GM23248 (cell line): ENCODE measurements around the gene CEP192. TPM values are rescaled to one million over a fixed set of nuclear protein-coding genes. Genes with fewer than 3 reads are reported as not detected.

ENCODE experiments used
- DNase-seq: peaks from one replicate; pipeline ENCODE4 v3.0.0-alpha.2; 2015
- H2AFZ ChIP-seq: fragments of 200-600 bp; sonication (generic); 2 replicates; pipeline ENCODE4 v1.6.1; 2016; ENCODE audit warnings: antibody characterized with exemption
- H3F3A ChIP-seq: fragments of 200-600 bp; sonication (generic); 2 replicates; pipeline ENCODE4 v1.6.1; 2016; ENCODE audit warnings: mild to moderate bottlenecking, antibody characterized with exemption, mixed run types; ENCODE audit not compliant: insufficient read depth
- H3K27ac ChIP-seq: fragments of 200-600 bp; sonication (generic); 2 replicates; pipeline ENCODE4 v1.5.1; 2016; ENCODE audit warnings: mild to moderate bottlenecking
- H3K27me3 ChIP-seq: fragments of 200-600 bp; sonication (generic); replicated peaks from 2 replicates; pipeline ENCODE4 v1.6.1; 2016; ENCODE audit warnings: mild to moderate bottlenecking; ENCODE audit not compliant: insufficient read depth
- H3K36me3 ChIP-seq: fragments of 200-600 bp; sonication (generic); 2 replicates; pipeline ENCODE4 v1.6.1; 2016; ENCODE audit warnings: low read depth, mild to moderate bottlenecking
- H3K4me1 ChIP-seq: fragments of 200-600 bp; sonication (generic); 2 replicates; pipeline ENCODE4 v1.6.1; 2016; ENCODE audit warnings: mild to moderate bottlenecking; ENCODE audit not compliant: insufficient read depth
- H3K4me2 ChIP-seq: fragments of 200-600 bp; sonication (generic); one replicate; pipeline ENCODE4 v1.6.1; 2016; ENCODE audit warnings: mild to moderate bottlenecking; ENCODE audit not compliant: unreplicated experiment
- H3K4me3 ChIP-seq: fragments of 200-600 bp; sonication (generic); 2 replicates; pipeline ENCODE4 v1.5.1; 2016; ENCODE audit warnings: mild to moderate bottlenecking
- H3K79me2 ChIP-seq: fragments of 200-600 bp; sonication (generic); 2 replicates; pipeline ENCODE4 v1.6.1; 2016; ENCODE audit warnings: mild to moderate bottlenecking; ENCODE audit not compliant: insufficient read depth
- H3K9ac ChIP-seq: fragments of 200-600 bp; sonication (generic); 2 replicates; pipeline ENCODE4 v1.6.1; 2016; ENCODE audit warnings: mild to moderate bottlenecking
- H3K9me2 ChIP-seq: fragments of 200-600 bp; sonication (generic); 2 replicates; pipeline ENCODE4 v1.6.1; 2016; ENCODE audit warnings: mixed run types, mild to moderate bottlenecking, moderate library complexity; ENCODE audit not compliant: insufficient read depth
- H3K9me3 ChIP-seq: fragments of 200-600 bp; sonication (generic); one replicate; pipeline ENCODE4 v1.6.1; 2017; ENCODE audit warnings: low read depth
- H4K20me1 ChIP-seq: fragments of 200-600 bp; sonication (generic); 2 replicates; pipeline ENCODE4 v1.6.0; 2016; ENCODE audit not compliant: insufficient read depth
- EZH2 ChIP-seq: fragments of 200-600 bp; sonication (generic); IDR thresholded peaks from 2 replicates; pipeline ENCODE4 v1.6.1; 2018; ENCODE audit warnings: antibody characterized with exemption, mild to moderate bottlenecking; ENCODE audit not compliant: insufficient read depth, poor library complexity, severe bottlenecking
- EZH2phosphoT487 ChIP-seq: fragments of 200-600 bp; sonication (generic); IDR thresholded peaks from 2 replicates; pipeline ENCODE4 v1.6.1; 2018; ENCODE audit warnings: antibody characterized with exemption, moderate library complexity, mild to moderate bottlenecking, low read depth; ENCODE audit not compliant: insufficient read depth
- whole genome bisulfite sequencing, 2 experiments: methylation state at CpG; one replicate each; pipeline ENCODE4 v1.1.6; 2015 to 2017; ENCODE audit warnings: low lambda C conversion rate in 2 of 2, low coverage in 1 of 2; ENCODE audit errors: missing lambda C conversion rate in 2 of 2; 5-methylcytosine and 5-hydroxymethylcytosine counted together
- in situ Hi-C: fragments of 300-500 bp; cut with MboI; formaldehyde crosslinking; loops from 2 replicates; pipeline ENCODE4 v1.15.0; 2020
- polyA plus RNA-seq: library from polyadenylated mRNA; unstranded; fragments of >200 nt; fragmentation: Nextera tagmentation; extraction: Ambion mirVana; gene quantifications from 2 replicates; pipeline ENCODE4 v1.2.1, GENCODE V29; 2016
- total RNA-seq: library from RNA; depleted of rRNA; stranded (reverse); fragments of >200 nt; shearing (Covaris generic); gene quantifications from 2 replicates; pipeline ENCODE4 v1.2.3, GENCODE V29; 2014

Gene CEP192
- total and polyA plus RNA-seq, 2 experiments from 2014 or later, result 7.4 to 21.5 TPM

DNA sequence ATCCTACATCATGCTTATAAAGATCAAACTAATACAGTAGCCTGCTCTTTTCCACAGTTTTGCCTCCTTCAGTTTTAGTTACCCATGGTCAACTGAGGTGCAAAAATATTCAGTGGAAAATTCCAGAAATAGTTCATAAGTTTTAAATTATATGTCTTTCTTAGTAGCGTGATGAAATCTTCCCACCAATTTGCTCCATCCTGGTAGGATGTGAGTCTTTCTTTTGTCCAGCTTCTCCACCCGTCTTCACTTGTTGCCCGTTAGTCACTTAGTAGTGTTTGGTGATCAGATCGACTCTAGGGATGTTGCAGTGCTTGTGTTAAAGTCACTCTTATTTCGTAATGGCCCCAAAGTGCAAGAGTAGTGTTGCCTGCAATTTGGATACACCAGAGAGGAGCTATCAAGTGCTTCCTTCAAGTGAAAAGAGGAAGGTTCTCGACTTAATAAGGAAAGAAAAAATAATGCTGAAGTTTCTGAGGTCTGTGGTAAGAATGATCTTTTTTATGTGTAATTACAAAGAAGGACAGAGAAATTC lies 57.0 kb downstream of the CEP192 start:
- TF ChIP-seq EZH2phosphoT487 (no peak), EZH2 (no peak)
- Histone ChIP-seq H3K27me3 (no peaks in the 10 kb centered on the region), H3K4me1 (no peaks in the 10 kb centered on the region), H3F3A (no peaks in the 10 kb centered on the region), H3K9me2 (no peaks in the 10 kb centered on the region), H3K4me2 (no peak overlapping the region), H3K79me2 (peaks cover 28% of the 10 kb centered on the region), H3K9ac (no peak overlapping the region), H4K20me1 (no peaks in the 10 kb centered on the region), H3K27ac (no peak overlapping the region), H3K9me3 (no peaks in the 10 kb centered on the region), H3K36me3 (peaks cover 36% of the 10 kb centered on the region), H2AFZ (no peak overlapping the region), H3K4me3 (no peak overlapping the region)
- DNase-seq, result no peak
- in situ Hi-C loops, result no loop called here
- 93 to 99% methylated on average over 6 of the region's 6 CpGs for WGBS, 2 experiments

GRCh38 chr18:13051159-13051558 lies 60.0 kb downstream of the CEP192 start:
- H3K4me2 ChIP-seq, result no peak overlapping the region
- H3K79me2 ChIP-seq, result peaks cover 6% of the 10 kb centered on the region; the same call in 1 of the 2 replicates
- peak; percentile 4 for DNase-seq
- no peaks in the 10 kb centered on the region for H3F3A ChIP-seq
- no peaks in the 10 kb centered on the region for H3K4me1 ChIP-seq
- no peaks in the 10 kb centered on the region for H3K9me2 ChIP-seq
- no peaks in the 10 kb centered on the region for H4K20me1 ChIP-seq
- H3K9ac ChIP-seq, result no peak overlapping the region
- H3K4me3 ChIP-seq, result no peak overlapping the region
- H3K36me3 ChIP-seq, result peaks cover 36% of the 10 kb centered on the region
- in situ Hi-C loops, result no loop called here
- TF ChIP-seq EZH2phosphoT487 (no peak), EZH2 (no peak)
- no peaks in the 10 kb centered on the region for H3K9me3 ChIP-seq
- 96 to 99% methylated on average over 6 of the region's 6 CpGs for WGBS, 2 experiments
- no peak overlapping the region for H2AFZ ChIP-seq
- H3K27me3 ChIP-seq, result no peaks in the 10 kb centered on the region
- no peak overlapping the region for H3K27ac ChIP-seq

DNA sequence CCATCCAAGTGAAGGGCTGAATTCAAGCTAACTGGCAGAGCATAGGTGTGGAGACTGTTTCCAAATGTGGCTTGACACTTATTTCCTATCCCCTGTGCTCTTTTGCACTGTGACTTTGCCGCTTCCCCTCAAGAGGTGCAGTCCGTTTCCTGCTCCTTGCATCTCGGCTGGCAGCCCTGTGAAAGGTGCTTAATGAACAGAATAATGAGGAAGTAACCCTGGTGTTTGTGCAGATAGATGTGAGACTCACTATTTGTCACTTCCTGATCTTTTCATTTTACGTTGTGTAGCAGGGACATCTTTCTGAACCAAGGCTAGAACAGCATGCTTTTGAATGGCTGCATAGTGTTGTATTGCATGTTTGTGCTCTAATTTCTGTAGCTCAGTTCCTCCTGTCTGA lies 60.8 kb downstream of the CEP192 start:
- H3K9ac ChIP-seq, result no peak overlapping the region
- H3K4me3 ChIP-seq, result no peak overlapping the region
- in situ Hi-C loops, result no loop called here
- no peaks in the 10 kb centered on the region for H3K9me2 ChIP-seq
- TF ChIP-seq EZH2 (no peak), EZH2phosphoT487 (no peak)
- no peaks in the 10 kb centered on the region for H3K4me1 ChIP-seq
- peaks cover 39% of the 10 kb centered on the region for H3K36me3 ChIP-seq
- no peak overlapping the region for H2AFZ ChIP-seq
- no peaks in the 10 kb centered on the region for H3K27me3 ChIP-seq
- H3F3A ChIP-seq, result no peaks in the 10 kb centered on the region
- no peak overlapping the region for H3K27ac ChIP-seq
- H3K79me2 ChIP-seq, result peaks cover 2% of the 10 kb centered on the region; the same call in 1 of the 2 replicates
- DNase-seq, result no peak
- H4K20me1 ChIP-seq, result no peaks in the 10 kb centered on the region
- no peak overlapping the region for H3K4me2 ChIP-seq
- H3K9me3 ChIP-seq, result no peaks in the 10 kb centered on the region
- 74 to 86% methylated on average over 4 of the region's 4 CpGs for WGBS, 2 experiments

- no peaks in the 10 kb centered on the region for H3K9me3 ChIP-seq
- TF ChIP-seq EZH2phosphoT487, result no peak
- TF ChIP-seq EZH2, result no peak
- H2AFZ ChIP-seq, result no peak overlapping the region
- H3K27ac ChIP-seq, result no peak overlapping the region
- no peaks in the 10 kb centered on the region for H3K27me3 ChIP-seq
- no peak overlapping the region for H3K4me3 ChIP-seq
- in situ Hi-C loops, result no loop called here
- H3K4me2 ChIP-seq, result no peak overlapping the region
- no peaks in the 10 kb centered on the region for H3K79me2 ChIP-seq
- no peak for DNase-seq
- no peaks in the 10 kb centered on the region for H3K9me2 ChIP-seq
- no peaks in the 10 kb centered on the region for H3K4me1 ChIP-seq
- no peaks in the 10 kb centered on the region for H4K20me1 ChIP-seq
- WGBS, 2 experiments, result 100% methylated on average over 2 of the region's 2 CpGs
- H3K36me3 ChIP-seq, result peaks cover 41% of the 10 kb centered on the region
- no peak overlapping the region for H3K9ac ChIP-seq
- H3F3A ChIP-seq, result no peaks in the 10 kb centered on the region
Measured at GRCh38 chr18:13054336-13054735, 63.2 kb downstream of the CEP192 start.
